GM19372 (cell line): ENCODE data around the gene AMBP.

Source experiments
- ATAC-seq: cut with Tn5 transposase; IDR thresholded peaks from one replicate; pipeline ENCODE4 v1.9.1; 2021; ENCODE audit warnings: mild to moderate bottlenecking, low read depth, moderate library complexity; ENCODE audit not compliant: unreplicated experiment

The AMBP gene

DNA sequence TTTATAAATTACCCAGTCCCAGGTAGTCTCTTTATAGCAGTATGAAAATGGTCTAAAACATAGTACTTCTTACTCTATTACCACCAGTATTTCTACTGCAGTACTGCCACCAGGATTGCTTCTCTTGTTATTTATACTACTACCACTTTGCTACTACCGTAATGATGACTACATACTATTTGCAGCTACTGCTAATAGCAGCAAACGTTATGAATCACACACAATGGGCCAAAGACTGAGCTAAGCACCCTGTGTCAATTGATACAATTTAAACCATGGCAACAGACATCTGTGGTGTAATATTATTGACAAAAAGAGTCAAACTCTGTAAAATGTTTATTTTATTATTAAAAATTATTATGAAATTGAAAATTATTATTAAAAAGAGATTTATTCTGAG, 36.3 kb upstream of the AMBP start:
- ATAC-seq, result no peak

DNA sequence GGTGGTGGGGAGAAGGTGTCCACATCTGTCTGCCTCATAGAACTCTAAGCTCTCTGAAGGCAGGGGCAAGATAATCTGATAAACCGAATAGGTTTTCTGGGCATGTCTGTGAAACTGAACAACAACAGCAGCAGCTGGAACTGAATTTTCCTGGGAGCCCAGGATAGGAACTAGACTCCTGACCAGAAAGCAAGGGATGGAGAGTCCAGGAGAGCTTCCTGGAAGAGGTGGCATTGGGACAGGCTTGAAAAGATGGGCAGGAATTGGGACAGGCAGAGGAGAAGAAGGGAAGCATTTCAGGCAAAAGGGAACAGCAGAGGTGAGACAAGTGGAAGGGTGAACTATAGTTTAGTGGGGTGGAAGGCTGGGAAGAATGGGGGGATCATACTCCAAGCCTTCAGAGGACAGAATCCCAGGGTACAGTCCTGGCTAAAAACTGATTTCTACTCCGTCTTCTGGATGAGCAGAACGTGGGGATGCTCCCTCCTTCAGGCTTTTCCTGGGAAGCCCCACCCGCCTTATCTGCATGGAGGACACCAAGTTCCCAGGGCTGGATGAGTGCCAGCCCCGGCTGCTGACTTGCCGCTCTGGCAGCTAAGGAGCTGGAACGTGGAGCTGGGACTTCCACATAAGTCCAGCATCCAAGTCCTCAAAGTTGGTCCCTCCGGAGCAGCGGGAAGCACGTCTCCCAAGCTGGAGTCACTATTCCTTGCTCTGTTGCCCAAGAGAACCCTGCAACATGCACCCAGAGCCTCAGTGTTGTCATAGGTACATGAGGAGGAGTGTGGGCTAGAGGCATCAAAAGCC, 34.9 kb upstream of the AMBP start:
- ATAC-seq, result no peak

DNA sequence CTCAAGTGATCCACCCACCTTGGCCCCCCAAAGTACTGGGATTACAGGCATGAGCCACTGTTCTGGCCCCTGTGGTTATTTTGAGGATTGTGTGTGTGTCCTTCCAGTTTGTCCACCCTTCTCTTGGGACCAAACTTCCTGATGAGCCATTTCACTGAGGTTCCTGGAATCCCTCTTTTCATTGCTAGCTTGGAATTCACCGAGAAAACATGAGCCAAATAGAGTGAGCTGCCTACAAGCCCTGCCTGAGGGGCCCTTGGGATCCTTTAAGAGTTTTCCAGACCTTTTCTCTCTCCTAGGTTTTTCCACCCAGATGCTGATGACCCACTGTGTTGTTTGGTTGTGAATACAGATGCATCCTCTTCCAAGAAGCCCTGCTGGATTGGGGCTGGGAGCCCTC, 34.2 kb upstream of the AMBP start:
- ATAC-seq, result no peak

DNA sequence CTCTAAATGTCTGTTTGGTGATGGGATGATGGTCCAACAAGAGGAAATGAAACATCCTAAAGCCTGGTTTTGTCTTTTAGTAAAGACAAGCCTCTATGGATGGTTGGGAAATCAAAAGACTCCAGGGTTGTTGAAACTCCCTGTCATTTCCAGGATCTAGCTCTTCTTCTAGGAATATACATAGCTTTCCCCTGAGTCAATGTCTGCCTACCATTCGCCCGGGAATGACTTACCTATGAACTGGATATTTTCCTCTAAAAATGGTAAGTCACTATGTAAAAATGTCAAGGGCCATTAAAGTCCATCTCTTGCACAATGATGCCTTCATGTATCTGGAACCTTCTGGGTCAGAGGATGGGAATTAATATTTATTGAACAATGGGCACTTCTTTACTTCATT, 32.1 kb upstream of the AMBP start:
- no peak for ATAC-seq

DNA sequence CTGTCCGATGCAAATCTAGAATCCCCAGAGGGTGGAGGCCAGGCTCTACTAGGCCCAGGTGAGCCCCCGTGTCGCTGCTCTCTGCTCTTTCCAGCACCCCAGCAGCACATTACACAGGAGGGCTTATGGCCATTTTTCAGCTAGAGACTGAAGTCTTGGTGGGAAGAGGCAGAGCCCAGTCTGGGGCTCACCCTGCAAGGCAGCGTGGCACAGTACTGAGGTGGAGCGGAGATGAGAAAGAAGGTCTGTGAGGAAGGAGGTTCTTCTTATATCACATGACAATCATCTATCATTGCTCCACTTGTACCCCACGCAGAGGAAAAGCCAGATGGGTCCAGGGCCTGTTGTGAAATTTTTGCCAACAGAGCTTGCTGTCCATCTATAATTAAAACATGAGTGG, 31.0 kb upstream of the AMBP start:
- ATAC-seq, result no peak

DNA sequence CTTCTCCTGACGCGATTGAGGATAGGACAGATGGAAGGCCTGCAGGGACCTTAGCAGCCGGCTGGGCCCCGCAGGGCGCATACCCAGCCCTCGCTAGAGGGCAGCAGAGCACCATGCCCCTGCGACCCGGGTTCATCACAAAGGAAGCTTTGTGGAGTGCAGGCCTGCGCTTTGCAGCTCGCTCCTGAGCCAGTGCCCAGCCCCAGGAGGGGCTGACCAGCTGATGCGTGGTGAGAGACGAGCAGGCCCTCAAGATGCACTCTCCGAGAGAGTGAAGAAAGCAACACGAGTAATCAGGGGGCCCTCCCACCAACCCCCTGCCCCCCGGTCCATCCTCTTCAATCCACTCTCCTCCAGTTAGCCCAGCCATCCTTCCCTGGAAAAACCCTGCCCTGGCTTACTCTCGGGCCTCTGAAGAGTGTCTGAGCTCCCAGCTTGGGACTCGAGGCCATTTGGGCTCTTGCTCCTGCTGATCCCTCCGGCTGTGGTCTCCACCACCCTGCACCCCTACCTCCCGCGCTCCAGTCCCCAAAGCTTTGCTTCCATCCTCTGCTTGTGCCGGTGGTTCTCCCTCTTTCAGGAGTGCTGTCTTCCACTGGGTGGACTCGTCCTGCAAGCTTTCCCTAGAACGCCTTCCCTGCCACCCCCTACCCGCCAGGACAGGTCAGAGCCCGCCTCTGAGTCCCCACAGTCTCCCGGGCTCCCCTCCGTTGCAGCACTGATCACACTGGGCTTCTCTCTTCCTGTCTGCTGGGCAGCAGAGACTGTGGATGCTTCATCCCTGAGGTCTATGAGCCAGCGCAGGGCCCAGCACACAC, 30.1 kb upstream of the AMBP start:
- peak; percentile 77 for ATAC-seq

DNA sequence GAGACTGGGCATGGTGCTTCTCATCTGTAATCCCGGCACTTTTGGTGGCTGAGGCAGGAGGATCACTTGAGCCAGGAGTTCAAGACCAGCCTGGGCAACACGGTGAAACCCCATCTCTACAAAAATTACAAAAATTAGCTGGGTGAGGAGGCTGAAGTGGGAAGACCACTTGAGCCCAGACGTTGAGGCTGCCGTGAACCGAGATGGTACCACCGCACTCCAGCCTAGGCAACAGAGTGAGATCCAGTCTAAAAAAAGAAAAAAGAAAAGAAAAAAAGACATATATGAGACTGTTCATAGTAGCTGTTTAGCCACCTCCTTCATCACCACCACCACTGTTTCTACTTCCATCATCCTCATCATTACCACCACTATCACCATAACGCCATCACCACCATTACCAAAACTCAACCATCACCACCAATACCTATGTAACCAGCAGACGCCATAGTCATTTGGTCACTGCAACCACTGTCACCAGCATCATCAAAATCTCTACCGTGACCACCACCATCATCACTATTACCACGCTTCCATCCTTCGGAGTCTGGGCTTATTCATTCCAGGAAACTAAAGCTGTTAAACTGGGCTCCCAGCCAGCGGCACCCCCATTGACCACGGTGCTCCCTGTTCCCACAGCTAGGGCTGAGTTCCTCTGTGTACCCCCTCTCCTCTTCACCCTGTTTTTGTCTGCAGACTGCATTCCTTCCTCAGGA, 29.3 kb upstream of the AMBP start:
- no peak for ATAC-seq

DNA sequence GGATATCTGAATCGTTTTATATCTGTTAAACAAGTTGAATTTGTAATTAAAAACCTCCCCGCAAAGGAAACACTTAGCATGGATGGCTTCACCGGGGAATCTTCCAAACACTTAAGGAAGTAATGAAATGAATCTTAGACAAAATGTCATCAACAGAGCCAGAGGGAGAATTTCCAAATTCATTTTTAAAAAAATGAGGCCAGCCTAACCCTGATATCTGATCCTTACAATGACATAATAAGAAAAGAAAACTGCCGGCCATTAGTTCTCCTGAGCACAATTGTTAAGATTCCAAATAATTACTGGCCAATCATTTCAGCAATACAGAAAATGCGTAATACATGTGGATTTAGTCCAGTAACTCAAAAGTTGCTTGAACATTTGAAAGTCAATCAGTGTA, 27.1 kb upstream of the AMBP start:
- ATAC-seq, result no peak

DNA sequence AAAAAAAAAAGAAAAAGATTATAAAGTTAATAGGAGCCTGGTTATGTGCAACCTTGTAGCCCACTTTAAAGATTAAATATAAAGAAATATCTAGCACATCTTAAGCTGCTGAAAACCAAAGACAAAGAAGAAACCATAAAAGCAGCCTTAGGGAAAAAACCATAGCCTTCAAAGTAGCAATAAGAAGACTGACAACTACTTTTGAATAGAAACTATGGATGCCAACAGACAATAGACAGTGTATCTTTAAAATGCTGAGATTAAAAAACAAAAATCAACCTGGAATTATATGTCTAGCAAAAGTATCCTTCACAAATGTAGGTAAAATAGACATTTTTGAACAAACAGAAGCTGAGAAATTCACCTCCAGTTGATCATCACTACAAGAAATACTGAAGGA, 24.4 kb upstream of the AMBP start:
- no peak for ATAC-seq

DNA sequence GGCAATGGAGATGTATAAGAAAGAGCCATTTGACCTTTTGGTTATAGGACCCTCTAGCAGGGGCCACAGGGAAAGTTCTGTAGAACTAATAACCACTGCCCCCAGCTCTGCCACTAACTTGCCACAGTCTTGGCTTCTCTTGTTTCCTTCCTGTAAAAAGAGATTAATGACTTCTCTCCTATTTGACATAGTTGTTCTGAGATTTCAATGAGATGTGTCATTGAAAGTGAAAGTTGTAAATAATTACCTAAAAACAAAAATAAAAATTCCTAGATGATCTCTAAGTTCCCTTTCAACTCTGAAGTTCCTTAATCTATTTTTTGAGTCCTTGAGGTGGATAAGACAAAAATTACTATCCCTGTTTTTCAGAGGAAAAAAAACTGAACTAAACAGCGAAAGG, 22.4 kb upstream of the AMBP start:
- no peak for ATAC-seq

DNA sequence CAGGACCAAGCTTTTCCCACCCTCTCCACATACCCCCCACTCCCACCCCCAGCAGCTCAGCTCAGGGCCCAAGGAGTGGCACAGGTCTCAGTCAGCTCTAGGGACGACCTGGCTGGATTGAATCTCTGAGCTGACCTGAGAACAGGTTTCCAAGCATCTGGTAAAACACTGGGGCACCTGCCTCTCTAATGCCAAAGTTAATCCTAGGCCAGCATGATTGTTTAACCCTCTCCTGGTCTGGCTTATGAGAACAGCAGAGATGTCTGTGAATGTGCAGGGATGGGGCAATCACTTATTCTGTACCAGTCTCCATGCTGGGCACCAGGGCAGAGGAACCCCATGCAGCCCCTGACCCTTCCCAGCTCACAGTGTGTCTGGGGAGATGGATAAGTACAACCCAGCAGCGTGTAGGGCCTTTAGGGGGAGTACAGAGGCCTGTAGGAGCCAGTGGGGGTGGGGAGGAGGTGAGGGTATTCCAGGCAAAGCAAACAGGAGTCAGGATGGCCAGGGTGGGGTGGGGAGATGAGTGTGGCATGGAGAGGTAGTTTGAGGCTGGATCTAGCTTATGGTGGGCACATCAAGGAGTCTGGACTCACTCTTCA, 21.7 kb upstream of the AMBP start:
- ATAC-seq, result no peak

DNA sequence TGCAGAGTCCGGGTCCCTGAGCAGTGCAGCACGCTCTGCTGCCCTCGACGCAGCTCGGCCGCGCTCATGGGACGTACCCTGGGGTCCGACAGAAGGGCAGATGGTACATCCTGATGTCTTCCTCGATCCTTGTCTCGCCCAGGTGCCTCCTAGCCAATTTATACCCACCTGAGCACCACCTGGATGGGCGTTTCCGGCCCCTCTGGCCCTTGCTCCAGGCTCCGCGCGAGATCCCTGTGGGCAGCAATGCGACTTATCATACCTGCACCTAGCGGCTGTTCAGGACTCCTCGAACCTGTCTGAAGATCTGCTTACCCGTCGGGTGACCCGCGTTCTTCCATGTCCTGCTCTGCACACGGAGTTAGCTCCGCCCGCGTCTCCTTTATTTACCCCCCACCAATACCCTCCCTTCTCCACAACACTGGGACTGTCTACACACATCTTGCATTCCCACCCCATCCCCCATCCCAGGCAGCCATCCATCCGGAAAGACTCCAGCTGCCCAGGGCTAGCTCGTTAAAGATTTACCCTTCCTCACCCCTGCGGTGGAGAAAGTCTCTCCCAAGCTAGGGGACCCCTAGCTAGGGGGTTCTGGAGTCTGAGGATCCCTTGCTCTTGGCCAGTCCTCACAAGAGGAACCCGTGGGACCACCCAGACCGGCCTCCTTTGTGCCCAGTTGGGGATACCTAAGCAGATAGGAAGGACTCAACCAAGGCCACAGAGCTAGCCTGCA, 21.0 kb upstream of the AMBP start, which contains the start of gene KIF12:
TSS of gene KIF12 (minus strand) at position 357 of the 733 bp plus-strand sequence. CDS start at position 341, 16 bp downstream.
- no peak for ATAC-seq

DNA sequence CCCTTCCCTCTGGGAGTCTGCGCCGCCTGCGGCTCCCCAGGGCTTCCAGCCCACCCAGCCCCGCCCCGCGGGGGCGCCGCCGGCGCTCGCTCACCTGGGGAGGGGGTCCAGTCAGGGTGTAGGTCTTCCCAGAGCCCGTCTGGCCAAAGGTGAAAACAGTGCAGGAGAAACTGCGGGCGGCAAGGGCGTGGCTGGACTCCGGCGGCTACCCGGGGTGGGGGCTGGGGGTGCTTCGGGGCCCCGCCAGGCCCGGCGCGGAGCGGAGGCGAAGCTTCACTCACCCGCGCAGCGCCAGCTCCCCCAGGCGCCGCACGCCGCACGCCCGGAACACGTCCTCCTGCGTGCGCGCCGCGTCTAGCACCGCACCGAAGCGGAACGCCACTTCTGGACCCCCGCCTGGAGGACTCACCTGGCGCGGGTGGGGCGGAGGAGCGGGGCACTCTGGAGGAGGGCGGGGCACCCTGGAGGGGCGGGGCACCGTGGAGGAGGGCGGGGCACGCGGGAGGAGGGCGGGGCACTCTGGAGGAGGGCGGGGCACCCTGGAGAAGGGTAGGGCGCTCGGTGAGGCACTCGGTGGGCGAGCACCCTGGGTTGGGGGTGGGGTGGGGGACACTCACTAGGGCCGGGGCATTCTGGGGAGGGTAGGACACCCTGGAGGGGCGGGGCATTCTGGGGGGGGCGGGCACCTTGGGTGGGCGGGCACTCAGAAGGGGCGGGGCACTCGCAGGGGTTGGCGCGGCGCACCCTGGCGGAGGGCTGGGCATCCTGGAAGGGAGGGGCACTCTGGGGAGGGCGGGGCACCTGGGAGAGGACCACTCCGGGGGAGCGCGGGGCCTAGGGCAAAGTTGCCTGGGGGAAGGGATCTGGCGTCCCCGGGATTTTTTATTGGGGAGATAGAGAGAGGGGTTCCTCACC, 20.2 kb upstream of the AMBP start:
- ATAC-seq, result no peak

DNA sequence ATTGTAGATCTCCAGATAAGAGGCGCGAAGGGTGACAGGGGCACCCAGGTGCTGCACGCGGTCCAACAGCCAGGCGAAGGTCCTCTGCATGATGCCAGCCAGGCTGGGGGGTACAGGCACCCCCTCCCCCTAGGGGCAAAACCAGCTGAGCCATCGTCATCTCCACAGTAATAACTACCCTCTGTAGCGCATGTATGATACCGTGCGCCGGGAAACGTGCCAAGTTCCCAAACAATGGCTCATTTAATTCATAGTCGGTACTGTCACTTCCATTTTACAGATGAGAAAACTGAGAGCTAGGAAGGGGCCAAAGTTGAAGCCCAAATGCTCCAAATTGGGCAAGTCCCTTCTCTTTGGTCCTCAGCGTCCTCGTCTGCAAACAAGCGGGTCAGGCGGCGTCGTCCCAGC, 19.5 kb upstream of the AMBP start:
- ATAC-seq, result no peak

DNA sequence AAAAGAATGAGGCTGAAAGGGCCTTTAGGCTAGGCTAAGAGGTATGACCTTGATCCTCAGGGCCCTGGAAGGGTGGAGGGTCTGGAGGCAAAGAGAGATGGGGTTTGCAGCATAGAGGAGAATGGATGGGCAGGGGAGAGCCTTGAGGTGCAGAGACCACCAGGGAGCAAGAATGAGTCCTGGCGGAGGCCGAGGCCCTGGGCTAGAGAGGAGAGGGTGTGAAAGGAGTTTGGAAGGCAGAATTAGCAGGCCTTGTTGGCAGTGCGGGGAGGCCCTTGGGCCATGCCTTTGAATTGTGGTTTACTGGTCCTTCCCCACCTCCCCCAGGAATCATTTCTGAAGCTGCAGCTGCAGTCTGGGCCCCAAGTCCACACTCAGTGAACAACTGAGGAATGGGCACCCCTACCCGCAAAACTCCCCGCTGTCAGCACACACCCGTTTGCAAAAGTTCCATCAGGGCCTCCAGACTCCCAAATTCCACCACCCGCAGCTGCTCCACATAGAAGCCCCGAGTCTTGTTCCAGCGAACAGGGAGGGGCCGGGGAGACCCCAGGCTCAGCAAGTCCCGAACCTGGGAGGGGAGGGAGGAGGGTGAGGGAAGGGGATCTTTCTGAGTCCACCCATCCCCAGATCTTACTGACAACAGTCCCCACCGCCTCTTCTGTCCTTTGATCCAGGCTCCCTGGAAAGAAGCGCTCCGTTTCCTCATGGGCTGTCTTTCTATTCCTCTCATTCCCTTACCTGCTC, 18.9 kb upstream of the AMBP start:
- no peak for ATAC-seq

DNA sequence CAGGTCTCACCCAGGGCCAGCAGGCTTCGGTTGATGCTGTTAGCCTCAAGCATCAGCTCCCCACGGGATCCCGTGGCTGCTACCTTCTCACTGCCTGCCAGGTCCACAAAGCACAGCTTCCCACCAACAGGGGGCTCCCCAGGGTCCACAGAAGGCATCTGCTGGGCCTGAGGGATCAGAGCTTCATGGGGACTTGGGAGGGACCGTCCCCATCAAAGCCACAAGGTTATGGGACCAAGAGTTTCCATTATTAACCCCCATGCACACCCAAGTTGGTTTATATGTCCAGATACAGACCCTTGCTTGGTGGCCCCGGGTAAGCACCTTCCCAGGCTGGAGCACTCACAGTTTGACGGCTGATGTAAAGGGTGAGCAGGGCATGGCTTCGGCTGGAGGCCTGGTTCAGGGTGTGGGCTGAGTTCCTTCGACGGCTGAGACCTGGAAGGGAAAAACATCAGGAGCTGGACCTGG, 18.0 kb upstream of the AMBP start:
- ATAC-seq, result no peak

DNA sequence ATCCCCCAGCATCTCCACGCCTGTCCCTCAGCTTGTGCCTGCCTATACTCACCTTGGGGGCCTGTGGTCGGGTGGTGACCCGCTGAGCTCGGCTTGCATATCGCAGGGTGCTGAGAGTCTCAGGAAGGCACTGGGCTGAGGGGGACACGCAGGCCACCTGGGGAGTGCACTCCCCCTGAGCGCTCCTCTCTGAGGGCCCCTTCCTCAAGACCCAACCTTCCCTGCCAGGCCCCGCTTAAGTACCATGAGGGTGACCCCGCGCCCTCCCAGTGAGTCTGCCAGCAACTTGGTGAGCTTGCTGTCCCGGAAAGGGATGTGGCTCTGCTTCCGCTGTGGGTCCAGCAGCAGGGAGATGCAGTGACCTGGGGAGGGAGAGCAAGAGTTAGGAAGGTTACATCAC, 16.9 kb upstream of the AMBP start:
- ATAC-seq, result no peak

DNA sequence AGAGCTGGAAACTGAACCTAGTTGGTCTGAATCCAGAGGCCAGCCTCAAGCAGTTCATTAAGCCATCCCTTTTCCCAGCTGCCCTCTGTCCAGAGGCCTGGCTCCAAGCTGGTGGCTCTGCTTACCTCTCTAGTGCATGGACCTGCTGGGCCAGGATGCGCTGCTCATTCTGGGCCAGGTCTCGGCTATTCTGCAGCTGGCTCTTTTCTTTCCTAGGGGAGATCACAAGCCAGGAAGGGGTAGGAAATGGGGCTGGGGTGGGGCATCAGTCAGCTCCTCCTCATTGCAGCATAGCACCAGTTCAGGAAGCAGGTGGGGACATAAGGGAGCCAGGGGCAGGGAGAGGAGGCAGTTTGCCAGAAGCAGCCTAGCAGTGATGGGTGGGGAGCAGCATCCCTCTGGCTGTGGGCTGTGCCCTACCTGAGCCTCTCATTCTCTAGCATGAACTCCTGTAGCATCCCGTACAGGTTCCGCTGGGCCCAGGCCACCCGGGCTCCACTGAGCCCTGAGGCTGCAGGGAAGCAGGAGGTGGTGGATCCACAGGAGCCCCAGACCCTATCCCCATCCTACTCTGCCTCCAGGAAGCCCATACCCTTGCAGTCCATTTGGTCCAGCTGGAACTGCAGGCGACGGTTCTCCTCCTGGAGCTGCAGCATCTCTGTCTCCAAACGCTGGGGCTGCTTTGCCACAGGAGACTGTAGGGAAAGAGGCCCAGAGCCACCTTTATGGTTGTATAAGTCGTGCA, 15.8 kb upstream of the AMBP start:
- no peak for ATAC-seq
